GM21786 (cell line): ENCODE data around the gene LCN10.
"Not testable (repeated sequence)": the region's sequence is repeated elsewhere in the genome, so short reads cannot be mapped to it uniquely, and the experiment has no call there.

Experiments used
- ATAC-seq: cut with Tn5 transposase; IDR thresholded peaks from one replicate; pipeline ENCODE4 v1.9.1; 2021; ENCODE audit not compliant: unreplicated experiment

Gene LCN10

GRCh38 chr9:136704741-136705140, 38.0 kb downstream of the LCN10 start:
- ATAC-seq: not testable (repeated sequence)

GRCh38 chr9:136703276-136703860, 39.4 kb downstream of the LCN10 start:
- ATAC-seq: no peak

DNA sequence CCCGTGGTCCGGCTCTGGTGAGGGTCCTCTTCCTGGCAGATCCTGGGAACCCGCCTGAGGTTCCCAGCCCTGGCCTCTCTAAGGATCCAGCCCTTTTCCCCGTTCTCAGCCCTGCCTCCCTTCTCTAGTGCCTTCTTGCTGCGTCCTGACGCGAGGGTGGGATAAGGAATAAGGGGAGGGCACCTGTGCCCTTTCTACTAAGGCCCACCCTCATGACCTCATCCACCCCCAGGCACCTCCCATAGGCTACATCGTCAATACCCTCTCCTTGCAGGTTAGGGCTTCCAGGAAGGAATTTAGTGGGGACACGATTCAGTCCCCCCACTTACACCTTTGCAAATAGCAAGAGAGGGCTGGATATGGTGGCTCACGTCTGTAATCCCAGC, 41.1 kb downstream of the LCN10 start:
- no peak for ATAC-seq

DNA sequence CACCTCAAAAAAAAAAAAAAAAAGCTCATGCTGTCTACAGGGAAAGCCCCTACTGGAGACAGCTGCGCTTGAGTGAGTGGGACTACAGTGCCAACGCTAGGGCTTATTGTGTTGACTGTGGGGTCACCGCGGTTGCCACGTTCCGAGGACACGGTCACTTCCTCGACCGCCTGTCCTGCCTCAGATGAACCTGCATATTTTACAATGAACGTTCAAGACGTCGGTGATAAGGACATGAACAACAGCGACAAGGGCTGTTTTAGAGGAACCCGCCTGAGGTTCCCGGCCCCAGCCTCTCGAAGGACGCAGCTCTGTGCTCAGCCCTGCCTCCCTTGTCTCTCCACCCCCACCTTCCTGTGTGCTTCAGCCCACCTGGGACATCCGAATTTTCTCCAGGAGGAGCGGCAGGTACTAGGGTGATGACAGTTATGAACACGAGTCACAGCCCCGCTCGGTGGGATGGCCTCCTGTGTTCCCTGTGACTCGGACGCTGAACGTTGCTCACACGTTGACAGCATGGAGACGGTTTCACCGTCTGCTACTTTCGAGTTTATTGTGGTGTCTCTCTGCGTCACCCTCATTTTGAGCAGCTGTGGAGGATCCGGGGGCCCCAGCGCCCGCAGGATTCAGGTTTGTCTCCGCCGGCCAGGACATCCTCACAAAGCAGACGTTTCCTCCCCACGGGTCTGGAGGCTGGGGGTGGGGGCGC, 41.6 kb downstream of the LCN10 start:
- peak; percentile 63 for ATAC-seq

DNA sequence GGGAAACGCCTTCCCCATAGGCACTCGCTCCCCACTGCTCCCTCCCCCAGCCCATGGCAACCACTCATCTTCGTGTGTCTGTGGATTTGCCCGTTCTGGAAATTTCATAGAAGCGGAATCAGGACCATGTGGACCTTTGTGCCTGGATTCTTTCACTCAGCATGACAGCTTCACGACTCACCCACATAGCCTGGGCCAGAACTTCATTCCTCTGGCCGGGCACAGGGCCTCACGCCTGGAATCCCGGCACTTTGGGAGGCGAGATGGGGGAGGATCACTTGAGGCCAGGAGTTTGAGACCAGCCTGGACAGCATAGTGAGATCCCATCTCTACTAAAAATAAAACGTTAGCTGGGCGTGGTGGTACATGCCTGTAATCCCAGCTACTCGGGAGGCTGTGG, 42.4 kb downstream of the LCN10 start:
- no peak for ATAC-seq

DNA sequence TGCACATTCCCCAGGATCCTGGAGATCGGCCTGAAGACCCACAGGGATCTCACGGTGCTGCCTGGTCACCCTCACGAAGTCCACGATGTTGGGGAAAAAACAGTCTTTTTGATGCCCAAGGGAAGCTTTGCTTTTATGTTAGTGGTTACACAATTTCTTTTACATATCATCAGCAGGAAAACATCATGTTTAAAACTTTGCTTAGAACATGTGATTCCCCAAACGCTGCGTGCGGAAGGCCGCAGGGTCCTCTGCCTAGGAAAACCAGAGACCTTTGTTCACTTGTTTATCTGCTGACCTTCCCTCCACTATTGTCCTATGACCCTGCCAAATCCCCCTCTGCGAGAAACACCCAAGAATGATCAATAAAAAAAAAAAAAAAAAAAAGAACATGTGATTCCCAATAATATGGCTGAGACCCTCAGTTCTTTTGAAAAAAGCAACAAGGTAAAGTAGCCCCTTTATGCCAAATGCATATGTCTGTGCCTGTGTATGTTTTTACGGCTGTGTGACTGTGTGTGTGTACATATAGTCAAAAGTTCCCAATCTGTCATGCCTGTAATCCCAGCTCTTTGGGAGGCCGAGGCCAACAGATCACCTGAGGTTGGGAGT, 44.0 kb downstream of the LCN10 start:
- no peak for ATAC-seq

GRCh38 chr9:136697821-136698526, 44.8 kb downstream of the LCN10 start:
- ATAC-seq: no peak

GRCh38 chr9:136697146-136697820, 45.5 kb downstream of the LCN10 start:
- no peak for ATAC-seq

GRCh38 chr9:136696502-136696901, 46.2 kb downstream of the LCN10 start:
- ATAC-seq: no peak

GRCh38 chr9:136695955-136696354, 46.8 kb downstream of the LCN10 start:
- no peak for ATAC-seq

DNA sequence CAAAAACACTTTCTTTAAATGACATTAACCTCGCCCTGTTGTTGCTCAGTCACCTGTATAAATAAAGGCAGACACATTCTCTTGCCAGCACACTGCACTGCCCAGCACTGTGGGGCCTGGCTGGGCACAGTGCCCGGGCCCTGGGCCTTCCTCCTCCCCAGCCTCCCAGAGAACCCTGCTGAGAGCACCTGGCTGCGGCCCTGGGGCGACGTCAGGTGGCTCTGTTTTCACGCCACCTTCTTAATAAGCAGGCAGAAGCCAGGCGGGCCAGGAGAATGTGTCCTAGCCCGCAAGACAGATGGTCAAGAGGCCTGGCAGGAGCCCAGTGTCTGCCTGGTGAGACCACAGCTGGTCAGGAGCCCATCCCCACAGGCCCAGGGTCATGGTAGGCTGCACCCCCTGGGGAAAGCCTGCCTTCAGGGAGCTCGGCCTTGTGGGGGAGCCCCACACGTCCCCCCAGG, 47.3 kb downstream of the LCN10 start:
- no peak for ATAC-seq

GRCh38 chr9:136694872-136695247, 47.9 kb downstream of the LCN10 start:
- ATAC-seq: no peak

DNA sequence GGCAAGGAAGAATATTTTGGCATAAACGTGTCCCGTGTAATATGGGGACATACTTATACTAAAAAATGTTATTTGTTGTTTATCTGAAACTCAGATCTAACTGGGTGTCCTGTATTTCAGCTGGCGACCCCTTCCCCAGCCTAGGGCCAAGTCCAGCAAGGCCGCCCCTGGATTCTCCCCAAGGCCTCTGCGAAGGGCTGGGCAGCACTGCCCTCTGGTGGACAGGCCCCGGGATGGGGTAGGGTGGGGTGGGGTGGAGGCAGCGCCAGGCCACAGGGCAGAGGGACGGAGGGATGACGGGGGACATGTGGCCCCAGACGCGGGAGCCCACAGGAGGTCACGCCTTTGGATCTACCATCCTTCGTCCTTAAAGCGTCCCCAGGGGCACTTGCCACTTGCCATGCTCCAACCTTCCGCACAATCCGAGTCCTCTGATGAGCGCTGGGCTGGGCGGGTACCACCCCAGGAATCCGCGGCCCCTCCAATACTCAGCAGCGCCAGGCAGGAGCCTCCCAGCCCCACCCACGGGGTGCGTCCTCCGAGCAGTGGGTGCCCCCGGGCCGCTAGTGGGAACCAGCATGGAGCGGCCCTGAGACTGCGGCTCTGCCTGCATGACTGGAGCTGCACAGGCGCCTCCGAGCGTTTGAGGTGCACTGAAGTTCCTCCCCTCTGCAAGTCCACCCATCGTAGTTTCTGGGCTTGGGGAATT, 48.4 kb downstream of the LCN10 start:
- no peak for ATAC-seq

- ATAC-seq: no peak
Observed at GRCh38 chr9:136693490-136694162, 49.1 kb downstream of the LCN10 start.

GRCh38 chr9:136693135-136693489, 49.6 kb downstream of the LCN10 start:
- ATAC-seq: no peak

GRCh38 chr9:136692185-136693134, 50.3 kb downstream of the LCN10 start:
- ATAC-seq: no peak

- ATAC-seq: no peak
Observed at GRCh38 chr9:136691316-136692184, 51.2 kb downstream of the LCN10 start.

- no peak for ATAC-seq
Observed at GRCh38 chr9:136690806-136691261, 51.9 kb downstream of the LCN10 start.
